PFSK-1 (cell line): Measurements from ENCODE around the gene FBLN1.

Experiments
- FOXP2 ChIP-seq: optimal IDR thresholded peaks from 2 replicates; pipeline ENCODE3; 2011; ENCODE audit warnings: borderline replicate concordance, control low read depth, inconsistent platforms; ENCODE audit not compliant: insufficient read depth; ENCODE audit errors: extremely low read length, extremely low read depth
- POLR2AphosphoS5 ChIP-seq: IDR thresholded peaks from 2 replicates; pipeline ENCODE4 v1.6.1; 2012; ENCODE audit warnings: low read depth, mild to moderate bottlenecking, control low read depth, low read length, moderate library complexity
- REST ChIP-seq, 2 experiments: IDR thresholded peaks; 2 replicates each; pipeline versions ENCODE4 v1.6.1 to v1.8.0; 2011 to 2012; ENCODE audit warnings: low read depth in 2 of 2, low read length in 2 of 2, control low read depth in 1 of 2, inconsistent platforms in 1 of 2, mild to moderate bottlenecking in 1 of 2, moderate library complexity in 1 of 2; ENCODE audit not compliant: insufficient read depth in 1 of 2
- SIN3A ChIP-seq: IDR thresholded peaks from 2 replicates; pipeline ENCODE4 v1.6.1; 2012; ENCODE audit warnings: mild to moderate bottlenecking, low read length, moderate library complexity, borderline replicate concordance; ENCODE audit not compliant: insufficient read depth
- TAF1 ChIP-seq: IDR thresholded peaks from 2 replicates; pipeline ENCODE4 v1.6.1; 2012; ENCODE audit warnings: low read length, control low read depth, borderline replicate concordance; ENCODE audit not compliant: insufficient read depth

FBLN1 gene

GRCh38 chr22:45541382-45541979, 38.8 kb downstream of the FBLN1 start:
- no peak for TF ChIP-seq FOXP2
- no peak for TF ChIP-seq REST (IDR thresholded peaks at IDR 0.05; ENCODE audit: insufficient read depth in 1 of 2, low read depth in 2 of 2, low read length in 2 of 2)
- no peak for TF ChIP-seq POLR2AphosphoS5

GRCh38 chr22:45542001-45542520, 39.4 kb downstream of the FBLN1 start:
- no peak for TF ChIP-seq REST (IDR thresholded peaks at IDR 0.05; ENCODE audit: insufficient read depth in 1 of 2, low read depth in 2 of 2, low read length in 2 of 2)
- TF ChIP-seq SIN3A = no peak
- TF ChIP-seq FOXP2 = no peak
- no peak for TF ChIP-seq POLR2AphosphoS5
- no peak for TF ChIP-seq TAF1

- no peak for TF ChIP-seq SIN3A
Measured at GRCh38 chr22:45543243-45543642, 40.6 kb downstream of the FBLN1 start.

GRCh38 chr22:45544588-45545170, 42.0 kb downstream of the FBLN1 start:
- TF ChIP-seq SIN3A (no peak), REST (IDR thresholded peaks at IDR 0.05; ENCODE audit: insufficient read depth in 1 of 2, low read depth in 2 of 2, low read length in 2 of 2) (no peak), POLR2AphosphoS5 (no peak), FOXP2 (no peak), TAF1 (no peak)

- TF ChIP-seq SIN3A (no peak), POLR2AphosphoS5 (no peak), REST (IDR thresholded peaks at IDR 0.05; ENCODE audit: insufficient read depth in 1 of 2, low read depth in 2 of 2, low read length in 2 of 2) (no peak), TAF1 (no peak), FOXP2 (no peak)
Measured at GRCh38 chr22:45546333-45547015, 43.8 kb downstream of the FBLN1 start.
